AG09309 (cell line): ENCODE measurements around the gene TOR4A.

Experiments used
- DNase-seq: peaks from one replicate; pipeline ENCODE4 v3.0.0-alpha.2; 2010; ENCODE audit warnings: low read depth
- H3K4me3 ChIP-seq: 2 replicates; pipeline ENCODE4 v1.5.1; 2011; ENCODE audit warnings: mild to moderate bottlenecking, low read depth, low read length, moderate library complexity; ENCODE audit not compliant: control insufficient read depth
- CTCF ChIP-seq: IDR thresholded peaks from 2 replicates; pipeline ENCODE4 v1.5.1; 2011; ENCODE audit warnings: mild to moderate bottlenecking, low read depth, low read length, inconsistent platforms; ENCODE audit not compliant: insufficient read depth, control insufficient read depth; ENCODE audit errors: missing control alignments

Gene TOR4A

GRCh38 chr9:137268538-137269201, 8.9 kb upstream of the TOR4A start:
- no peak for TF ChIP-seq CTCF
- DNase-seq: no peak
- H3K4me3 ChIP-seq: no peak overlapping the region

- no peak overlapping the region for H3K4me3 ChIP-seq
- TF ChIP-seq CTCF: no peak
- DNase-seq: no peak
These were observed 8.2 kb upstream of the TOR4A start for GRCh38 chr9:137269231-137269772.

- no peak overlapping the region for H3K4me3 ChIP-seq
- DNase-seq: no peak
- TF ChIP-seq CTCF: no peak
These were observed 6.4 kb upstream of the TOR4A start for GRCh38 chr9:137270929-137271695.

GRCh38 chr9:137271696-137272076, 5.8 kb upstream of the TOR4A start:
- no peak overlapping the region for H3K4me3 ChIP-seq
- no peak for TF ChIP-seq CTCF
- no peak for DNase-seq

GRCh38 chr9:137272241-137273094, 5.1 kb upstream of the TOR4A start:
- no peak for TF ChIP-seq CTCF

GRCh38 chr9:137273095-137273490, 4.4 kb upstream of the TOR4A start:
- DNase-seq: no peak
- H3K4me3 ChIP-seq: no peak overlapping the region
- TF ChIP-seq CTCF: no peak

More at GRCh38 chr9:137272241-137273094, 5.1 kb upstream of the TOR4A start:
- H3K4me3 ChIP-seq: no peak overlapping the region
- no peak for DNase-seq
